Endothelial cell of umbilical vein (primary cell): ENCODE data around the gene IGFBP2. TPM values are rescaled to one million over a fixed set of nuclear protein-coding genes. Genes with fewer than 3 reads are reported as not detected.

Experiments
- BruUV-seq: library from RNA; stranded (reverse); fragments of 400-500 nt; replicated peaks from 2 replicates; lab custom pipeline; 2021; lab: Mats Ljungman, UMichigan
- CTCF ChIA-PET: fragments of 300-600, 350-600 bp; sonication (Branson Sonifier 250); formaldehyde crosslinking; loops from one replicate; lab custom pipeline; 2021; ENCODE audit warnings: antibody characterized with exemption, inconsistent platforms; lab: Charles Lee
- POLR2A ChIA-PET: fragments of 300-600, 350-600 bp; sonication (Branson Sonifier 250); formaldehyde crosslinking; loops from one replicate; lab custom pipeline; 2021; ENCODE audit warnings: antibody characterized with exemption, inconsistent platforms; lab: Charles Lee
- DNase-seq: peaks from one replicate; pipeline ENCODE4 v3.0.0-alpha.2; 2011; ENCODE audit warnings: low read depth, low spot score
- FAIRE-seq: peaks from 2 replicates; lab custom pipeline; 2011; peaks lifted over from hg19 to GRCh38; lab: Jason Lieb, UNC
- H2AFZ ChIP-seq: 2 replicates; pipeline ENCODE4 v1.6.0; 2012; ENCODE audit warnings: low read depth, low read length, control low read depth, inconsistent platforms
- H3K27ac ChIP-seq: 2 replicates; pipeline ENCODE4 v1.5.1; 2011; ENCODE audit warnings: low read depth, mild to moderate bottlenecking, control low read depth, low read length, moderate library complexity; ENCODE audit not compliant: insufficient read depth
- H3K27me3 ChIP-seq, 2 experiments: 2 replicates each; pipeline versions ENCODE4 v1.6.0 to v1.6.1; 2011; ENCODE audit warnings: low read length in 2 of 2, mixed read lengths in 1 of 2; ENCODE audit not compliant: control insufficient read depth in 2 of 2, insufficient read depth in 2 of 2
- H3K36me3 ChIP-seq, 2 experiments: 2 replicates in 1 of 2; 3 replicates in 1 of 2; pipeline ENCODE4 v1.5.1; 2011; ENCODE audit warnings: low read length in 2 of 2, mild to moderate bottlenecking in 1 of 2, moderate library complexity in 1 of 2; ENCODE audit not compliant: control insufficient read depth in 2 of 2, insufficient read depth in 2 of 2; ENCODE audit errors: extremely low read depth in 1 of 2
- H3K4me1 ChIP-seq: 3 replicates; pipeline ENCODE4 v1.5.1; 2011; ENCODE audit warnings: mild to moderate bottlenecking, low read length; ENCODE audit not compliant: control insufficient read depth, insufficient read depth; ENCODE audit errors: extremely low read depth
- H3K4me2 ChIP-seq: 2 replicates; pipeline ENCODE4 v1.6.1; 2011; ENCODE audit warnings: low read length, control low read depth, mixed read lengths; ENCODE audit not compliant: insufficient read depth
- H3K4me3 ChIP-seq, 3 experiments: fragments of 200-600 bp in 1 of 3; sonication (generic), shearing (Covaris generic) in 1 of 3; replicated peaks in 1 of 3; 2 replicates each; pipeline ENCODE4 v1.5.1; 2011 to 2016; ENCODE audit warnings: control low read depth in 3 of 3, low read length in 3 of 3, mild to moderate bottlenecking in 2 of 3, inconsistent platforms in 1 of 3, low read depth in 1 of 3, moderate library complexity in 1 of 3; ENCODE audit not compliant: insufficient read depth in 1 of 3
- H3K79me2 ChIP-seq: 2 replicates; pipeline ENCODE4 v1.6.0; 2012; ENCODE audit warnings: low read length, inconsistent platforms; ENCODE audit not compliant: control insufficient read depth, insufficient read depth
- H3K9ac ChIP-seq: replicated peaks from 2 replicates; pipeline ENCODE3; 2011; ENCODE audit warnings: low read length, control low read depth; ENCODE audit not compliant: insufficient read depth; ENCODE audit errors: extremely low read depth
- H3K9me1 ChIP-seq: replicated peaks from 3 replicates; pipeline ENCODE4 v1.6.0; 2011; ENCODE audit warnings: mild to moderate bottlenecking, low read length; ENCODE audit not compliant: control insufficient read depth, insufficient read depth; ENCODE audit errors: extremely low read depth
- H3K9me3 ChIP-seq: replicated peaks from 2 replicates; pipeline ENCODE4 v1.5.1; 2012; ENCODE audit warnings: low read length, inconsistent platforms; ENCODE audit not compliant: control insufficient read depth, insufficient read depth
- H4K20me1 ChIP-seq: replicated peaks from 2 replicates; pipeline ENCODE3; 2011; ENCODE audit warnings: mild to moderate bottlenecking, low read length; ENCODE audit not compliant: control insufficient read depth, insufficient read depth; ENCODE audit errors: extremely low read depth
- EZH2 ChIP-seq: IDR thresholded peaks from 2 replicates; pipeline ENCODE4 v1.6.1; 2012; ENCODE audit warnings: borderline replicate concordance, low read depth, mild to moderate bottlenecking, moderate library complexity, low read length, inconsistent platforms; ENCODE audit not compliant: severe bottlenecking
- FOS ChIP-seq: IDR thresholded peaks from 2 replicates; pipeline ENCODE4 v1.6.1; 2011; ENCODE audit warnings: mild to moderate bottlenecking, low read length, moderate library complexity, borderline replicate concordance; ENCODE audit not compliant: insufficient read depth
- GATA2 ChIP-seq: IDR thresholded peaks from 2 replicates; pipeline ENCODE4 v1.7.0; 2011; ENCODE audit warnings: low read depth, mild to moderate bottlenecking, moderate library complexity, mixed read lengths, low read length; ENCODE audit not compliant: insufficient read length, insufficient read depth
- JUN ChIP-seq: IDR thresholded peaks from 2 replicates; pipeline ENCODE4 v1.6.1; 2011; ENCODE audit warnings: borderline replicate concordance, low read depth; ENCODE audit not compliant: insufficient read length, insufficient read depth
- MAX ChIP-seq: IDR thresholded peaks from 2 replicates; pipeline ENCODE4 v1.6.1; 2011; ENCODE audit not compliant: insufficient read depth, insufficient read length
- MYC ChIP-seq: IDR thresholded peaks from one replicate; pipeline ENCODE4 v1.6.1; 2011; ENCODE audit warnings: mild to moderate bottlenecking, low read depth, low read length
- POLR2A ChIP-seq: IDR thresholded peaks from 2 replicates; pipeline ENCODE4 v1.6.1; 2012; ENCODE audit warnings: low read depth, mild to moderate bottlenecking, control low read depth, low read length
- POLR2AphosphoS5 ChIP-seq: IDR thresholded peaks from 2 replicates; pipeline ENCODE4 v1.6.1; 2012; ENCODE audit warnings: low read depth, mild to moderate bottlenecking, control low read depth, low read length, moderate library complexity; ENCODE audit not compliant: insufficient read depth
- dilution Hi-C: fragments of 300-500 bp; cut with MboI; formaldehyde crosslinking; loops from one replicate; pipeline ENCODE4 v1.15.0; 2019; ENCODE audit warnings: low sequenced_read_pairs; ENCODE audit not compliant: extremely low pct_ligation_motif_present
- intact Hi-C: fragments of 100-400 bp; cut with micrococcal nuclease; formaldehyde crosslinking; loops from one replicate; pipeline ENCODE4 v1.10.0; 2022
- polyA plus RNA-seq, 4 experiments: library from polyadenylated mRNA; depleted of rRNA in 3 of 4; stranded (reverse) in 3 of 4; unstranded in 1 of 4; fragments of >200 nt; gene quantifications; 2 replicates each; pipeline versions ENCODE4 v1.2.1 to v1.2.3, GENCODE V29; 2011 to 2012; ENCODE audit warnings: missing spikeins in 1 of 4
- total RNA-seq: library from RNA; stranded (reverse); gene quantifications from 2 replicates; pipeline ENCODE4 v1.2.3, GENCODE V29; 2021
- TF ChIP-seq, protein P1 (sequence below), 2 donors: IDR thresholded peaks; 1 replicate in 1 of 2; 2 replicates in 1 of 2; pipeline ENCODE4 v1.5.1; 2011; ENCODE audit warnings: low read length in 2 of 2, mild to moderate bottlenecking in 2 of 2, moderate library complexity in 2 of 2, control low read depth in 1 of 2, inconsistent platforms in 1 of 2, low read depth in 1 of 2; ENCODE audit not compliant: insufficient read depth in 1 of 2; ENCODE audit errors: extremely low read depth in 1 of 2

Gene IGFBP2
- total and polyA plus RNA-seq, 2 donors (not counting 3 experiments of a cell fraction or from before 2014, with no cell fraction given): 212 to 261 TPM

DNA sequence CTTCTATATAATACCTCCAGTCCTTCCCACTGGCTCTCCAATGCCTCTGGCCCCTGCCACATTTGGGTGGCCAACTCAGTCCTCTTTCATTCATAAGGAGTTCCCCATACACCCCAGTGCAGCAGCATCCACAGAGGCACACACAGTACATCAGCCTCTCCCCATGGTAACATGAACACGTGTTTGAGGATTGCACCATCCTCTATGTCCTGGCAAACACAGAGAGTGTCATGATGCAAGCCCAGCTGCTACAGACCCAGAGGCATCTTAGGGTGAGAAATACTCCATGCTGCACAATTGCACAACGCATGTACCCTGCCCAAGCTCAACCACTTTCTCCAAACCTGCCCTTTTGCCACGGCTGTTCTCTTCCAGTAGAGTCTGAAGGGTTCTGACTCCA is 50.6 kb downstream of the IGFBP2 start:
- Histone ChIP-seq H3K4me3 (no peak overlapping the region), H3K36me3 (no peaks in the 10 kb centered on the region), H3K27me3 (peaks cover 3 to 20% of the 10 kb centered on the region in 2 experiments), H3K4me2 (no peak overlapping the region), H3K9ac (no peak overlapping the region), H3K9me1 (no peaks in the 10 kb centered on the region), H3K4me1 (no peaks in the 10 kb centered on the region), H3K27ac (no peak overlapping the region), H3K9me3 (no peaks in the 10 kb centered on the region), H4K20me1 (no peaks in the 10 kb centered on the region), H3K79me2 (no peaks in the 10 kb centered on the region), H2AFZ (no peak overlapping the region)
- intact Hi-C loops (no loop called here), dilution Hi-C loops (no loop called here)
- FAIRE-seq: no peak
- POLR2A ChIA-PET: no interaction called here
- DNase-seq: no peak
- TF ChIP-seq EZH2 (no peak), MAX (no peak), JUN (no peak), MYC (no peak), GATA2 (no peak), FOS (no peak), POLR2AphosphoS5 (no peak), POLR2A (no peak)
- TF ChIP-seq, protein P1, sequence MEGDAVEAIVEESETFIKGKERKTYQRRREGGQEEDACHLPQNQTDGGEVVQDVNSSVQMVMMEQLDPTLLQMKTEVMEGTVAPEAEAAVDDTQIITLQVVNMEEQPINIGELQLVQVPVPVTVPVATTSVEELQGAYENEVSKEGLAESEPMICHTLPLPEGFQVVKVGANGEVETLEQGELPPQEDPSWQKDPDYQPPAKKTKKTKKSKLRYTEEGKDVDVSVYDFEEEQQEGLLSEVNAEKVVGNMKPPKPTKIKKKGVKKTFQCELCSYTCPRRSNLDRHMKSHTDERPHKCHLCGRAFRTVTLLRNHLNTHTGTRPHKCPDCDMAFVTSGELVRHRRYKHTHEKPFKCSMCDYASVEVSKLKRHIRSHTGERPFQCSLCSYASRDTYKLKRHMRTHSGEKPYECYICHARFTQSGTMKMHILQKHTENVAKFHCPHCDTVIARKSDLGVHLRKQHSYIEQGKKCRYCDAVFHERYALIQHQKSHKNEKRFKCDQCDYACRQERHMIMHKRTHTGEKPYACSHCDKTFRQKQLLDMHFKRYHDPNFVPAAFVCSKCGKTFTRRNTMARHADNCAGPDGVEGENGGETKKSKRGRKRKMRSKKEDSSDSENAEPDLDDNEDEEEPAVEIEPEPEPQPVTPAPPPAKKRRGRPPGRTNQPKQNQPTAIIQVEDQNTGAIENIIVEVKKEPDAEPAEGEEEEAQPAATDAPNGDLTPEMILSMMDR (IDR thresholded peaks at IDR 0.05; ENCODE audit: extremely low read depth in 1 of 2, insufficient read depth in 1 of 2, low read depth in 1 of 2, low read length in 2 of 2): no peak
- BruUV-seq: no TSS peak
- CTCF ChIA-PET: interaction anchor here (0.8 to 7.1 kb wide), 4 partner anchors 482 to 1072 kb away, joined by 3 to 73 read pairs (median 14); no protein-coding TSS in a partner anchor
